Spleen (tissue), 7 donors: Measurements from ENCODE around the gene LANCL3.

ENCODE experiments used
- CTCF ChIP-seq, 11 experiments: fragments of 200-600 bp in 7 of 11; fragments of 450-650 bp in 4 of 11; sonication (generic) in 4 of 11; IDR thresholded peaks in 8 of 11; conservative IDR thresholded peaks in 3 of 11; 1 replicate in 7 of 11; 2 replicates in 4 of 11; pipeline versions ENCODE4 v1.4.0 to v1.8.0; 2016 to 2021; ENCODE audit warnings: antibody characterized with exemption in 11 of 11, inconsistent platforms in 4 of 11, mild to moderate bottlenecking in 1 of 11
- POLR2A ChIP-seq, 3 donors: fragments of 450-650 bp; IDR thresholded peaks; one replicate each; pipeline ENCODE4 v1.5.1; 2017; ENCODE audit warnings: antibody characterized with exemption in 3 of 3, mild to moderate bottlenecking in 1 of 3
- donor health status: DM: no; HTN: no; CAD: no; lungs with moderate emphysema.
- donor health status: DM: no; HTN: no; CAD: no.
- donor health status: DM: no; HTN: no; CAD: no.

- no peak for TF ChIP-seq CTCF (IDR thresholded peaks at IDR 0.05 in 8 of 11, conservative IDR thresholded peaks at IDR 0.05 in 3 of 11)
- TF ChIP-seq POLR2A (IDR thresholded peaks at IDR 0.05), result no peak
These were observed 18.6 kb downstream of the LANCL3 start for GRCh38 chrX:37590047-37590446.
